Prostate gland (tissue), 2 donors: ENCODE results near the gene CDHR1.

Experiments used
- CTCF ChIP-seq, 4 experiments: fragments of 200-600 bp in 2 of 4; fragments of 450-650 bp in 2 of 4; sonication (generic) in 2 of 4; IDR thresholded peaks; 1 replicate in 3 of 4; 2 replicates in 1 of 4; pipeline ENCODE4 v1.5.1; 2016 to 2019; ENCODE audit warnings: antibody characterized with exemption in 4 of 4, mild to moderate bottlenecking in 2 of 4, moderate library complexity in 2 of 4
- POLR2A ChIP-seq: fragments of 450-650 bp; IDR thresholded peaks from one replicate; pipeline ENCODE4 v1.6.1; 2016; ENCODE audit warnings: antibody characterized with exemption, mild to moderate bottlenecking

GRCh38 chr10:84193327-84193726 lies 1.0 kb upstream of the CDHR1 start:
- TF ChIP-seq CTCF (IDR thresholded peaks at IDR 0.05), result no peak
- no peak for TF ChIP-seq POLR2A
